GM21381 (cell line): ENCODE data around the gene DRD2.

ENCODE experiments used
- ATAC-seq: cut with Tn5 transposase; IDR thresholded peaks from one replicate; pipeline ENCODE4 v1.9.1; 2021; ENCODE audit warnings: mild to moderate bottlenecking, moderate library complexity; ENCODE audit not compliant: unreplicated experiment

Gene DRD2

GRCh38 chr11:113487622-113488021, 12.4 kb upstream of the DRD2 start:
- ATAC-seq = no peak

GRCh38 chr11:113484223-113484622, 9.0 kb upstream of the DRD2 start:
- no peak for ATAC-seq

GRCh38 chr11:113481672-113482071, 6.5 kb upstream of the DRD2 start:
- no peak for ATAC-seq

GRCh38 chr11:113481226-113481625, 6.0 kb upstream of the DRD2 start:
- no peak for ATAC-seq

- no peak for ATAC-seq
Measured at GRCh38 chr11:113477321-113477720, 2.1 kb upstream of the DRD2 start.

GRCh38 chr11:113476553-113476952, 1.4 kb upstream of the DRD2 start:
- ATAC-seq = no peak

- ATAC-seq = no peak
Measured at GRCh38 chr11:113474362-113475159, 637 bp downstream of the DRD2 start.

- ATAC-seq = no peak
Measured at GRCh38 chr11:113473983-113474361, 1.2 kb downstream of the DRD2 start.

- no peak for ATAC-seq
Measured at GRCh38 chr11:113472471-113472870, 2.7 kb downstream of the DRD2 start.

GRCh38 chr11:113470233-113470632, 5.0 kb downstream of the DRD2 start:
- ATAC-seq = no peak

- no peak for ATAC-seq
Measured at GRCh38 chr11:113468726-113469345, 6.4 kb downstream of the DRD2 start.

GRCh38 chr11:113467545-113467944, 7.7 kb downstream of the DRD2 start:
- ATAC-seq = no peak

GRCh38 chr11:113465786-113466185, 9.4 kb downstream of the DRD2 start:
- ATAC-seq = no peak

- ATAC-seq = no peak
Measured at GRCh38 chr11:113464416-113464815, 10.8 kb downstream of the DRD2 start.

- ATAC-seq = no peak
Measured at GRCh38 chr11:113462830-113463229, 12.4 kb downstream of the DRD2 start.

GRCh38 chr11:113461639-113462038, 13.6 kb downstream of the DRD2 start:
- ATAC-seq = no peak

- no peak for ATAC-seq
Measured at GRCh38 chr11:113460469-113460868, 14.7 kb downstream of the DRD2 start.

- no peak for ATAC-seq
Measured at GRCh38 chr11:113458189-113458588, 17.0 kb downstream of the DRD2 start.

- ATAC-seq = no peak
Measured at GRCh38 chr11:113457784-113458183, 17.4 kb downstream of the DRD2 start.

- no peak for ATAC-seq
Measured at GRCh38 chr11:113454455-113454854, 20.7 kb downstream of the DRD2 start.

- ATAC-seq = no peak
Measured at GRCh38 chr11:113449743-113450142, 25.5 kb downstream of the DRD2 start.

GRCh38 chr11:113448316-113448677, 26.9 kb downstream of the DRD2 start:
- no peak for ATAC-seq
